Subcutaneous adipose tissue (tissue), 4 donors: ENCODE data around the gene TDRD12. TPM values are rescaled to one million over a fixed set of nuclear protein-coding genes. Genes with fewer than 3 reads are reported as not detected.

Experiments
- CTCF ChIP-seq: fragments of 450-650 bp; IDR thresholded peaks from one replicate; pipeline ENCODE4 v1.5.1; 2016; ENCODE audit warnings: low read depth, mild to moderate bottlenecking, control low read depth, antibody characterized with exemption, moderate library complexity
- total RNA-seq, 4 donors: library from RNA; depleted of rRNA; stranded (reverse); fragments of >200 nt; gene quantifications; one replicate each; pipeline ENCODE4 v1.1.0, GENCODE V29; 2016

TDRD12 gene
- total RNA-seq, 4 donors from 2014 or later, result 1.2 TPM; not detected in 3

- TF ChIP-seq CTCF, result no peak
These were observed 43.8 kb upstream of the TDRD12 start, which contains the start of gene RGS9BP for GRCh38 chr19:32675720-32676185. TSS of gene RGS9BP (plus strand) at chr19:32675848. CDS start at chr19:32676264, 416 bp downstream.

- TF ChIP-seq CTCF, result no peak
These were observed 43.2 kb upstream of the TDRD12 start for GRCh38 chr19:32676186-32676894.

GRCh38 chr19:32676895-32677359, 42.6 kb upstream of the TDRD12 start:
- no peak for TF ChIP-seq CTCF

- TF ChIP-seq CTCF, result no peak
These were observed 41.9 kb upstream of the TDRD12 start for GRCh38 chr19:32677657-32678056.

GRCh38 chr19:32680986-32681385, 38.6 kb upstream of the TDRD12 start:
- TF ChIP-seq CTCF, result no peak

GRCh38 chr19:32682317-32682716, 37.2 kb upstream of the TDRD12 start:
- TF ChIP-seq CTCF, result no peak

GRCh38 chr19:32686847-32687475, 32.6 kb upstream of the TDRD12 start:
- TF ChIP-seq CTCF, result no peak
